Trophoblast cell (in vitro differentiated cells and primary cell): Measurements from ENCODE around the gene AP3D1.

Experiments
- DNase-seq, 2 donors: peaks; one replicate each; pipeline ENCODE4 v3.0.0-alpha.2; 2016
- H2AFZ ChIP-seq: 2 replicates; pipeline ENCODE4 v1.6.1; 2013; ENCODE audit warnings: low read length, moderate library complexity, mild to moderate bottlenecking; ENCODE audit not compliant: insufficient read depth, poor library complexity
- H2AK5ac ChIP-seq: 2 replicates; pipeline ENCODE4 v1.6.1; 2013; ENCODE audit warnings: mild to moderate bottlenecking, low read length
- H2BK120ac ChIP-seq: 2 replicates; pipeline ENCODE4 v1.6.1; 2013; ENCODE audit warnings: low read length, mild to moderate bottlenecking, moderate library complexity; ENCODE audit not compliant: insufficient read depth, poor library complexity
- H2BK12ac ChIP-seq: 2 replicates; pipeline ENCODE4 v1.6.1; 2013; ENCODE audit warnings: mild to moderate bottlenecking, low read length, moderate library complexity
- H2BK5ac ChIP-seq: 2 replicates; pipeline ENCODE4 v1.6.1; 2013; ENCODE audit warnings: low read length, low read depth, moderate library complexity, mild to moderate bottlenecking; ENCODE audit not compliant: poor library complexity
- H3K14ac ChIP-seq: 2 replicates; pipeline ENCODE4 v1.6.1; 2013; ENCODE audit warnings: mild to moderate bottlenecking, low read length
- H3K18ac ChIP-seq: 2 replicates; pipeline ENCODE4 v1.6.1; 2013; ENCODE audit warnings: mild to moderate bottlenecking, low read length
- H3K23ac ChIP-seq: 2 replicates; pipeline ENCODE4 v1.6.1; 2013; ENCODE audit warnings: low read length
- H3K27ac ChIP-seq: 2 replicates; pipeline ENCODE4 v1.5.1; 2013; ENCODE audit warnings: low read depth, mild to moderate bottlenecking, inconsistent platforms, low read length, moderate library complexity
- H3K27me3 ChIP-seq: 2 replicates; pipeline ENCODE4 v1.6.1; 2013; ENCODE audit warnings: inconsistent platforms, mild to moderate bottlenecking, low read length, moderate library complexity; ENCODE audit not compliant: insufficient read depth
- H3K36me3 ChIP-seq, 2 experiments: 1 replicate in 1 of 2; 2 replicates in 1 of 2; pipeline ENCODE4 v1.6.1; 2013; ENCODE audit warnings: low read length in 2 of 2, mild to moderate bottlenecking in 2 of 2, moderate library complexity in 1 of 2; ENCODE audit not compliant: insufficient read depth in 2 of 2, control insufficient read depth in 1 of 2
- H3K4ac ChIP-seq: 2 replicates; pipeline ENCODE4 v1.6.1; 2013; ENCODE audit warnings: low read depth, mild to moderate bottlenecking, low read length, moderate library complexity
- H3K4me1 ChIP-seq, 2 experiments: 1 replicate in 1 of 2; 2 replicates in 1 of 2; pipeline ENCODE4 v1.6.1; 2013; ENCODE audit warnings: low read length in 2 of 2, mild to moderate bottlenecking in 2 of 2, moderate library complexity in 1 of 2; ENCODE audit not compliant: insufficient read depth in 2 of 2, control insufficient read depth in 1 of 2
- H3K4me2 ChIP-seq: 2 replicates; pipeline ENCODE4 v1.6.1; 2013; ENCODE audit warnings: inconsistent platforms, mild to moderate bottlenecking, low read length, moderate library complexity
- H3K4me3 ChIP-seq: 2 replicates; pipeline ENCODE4 v1.5.1; 2013; ENCODE audit warnings: mild to moderate bottlenecking, low read depth, low read length, inconsistent platforms
- H3K79me1 ChIP-seq: one replicate; pipeline ENCODE4 v1.6.1; 2013; ENCODE audit warnings: low read length
- H3K79me2 ChIP-seq: 2 replicates; pipeline ENCODE4 v1.6.1; 2013; ENCODE audit warnings: low read length, mild to moderate bottlenecking; ENCODE audit not compliant: control insufficient read depth, insufficient read depth, poor library complexity
- H3K9ac ChIP-seq: 2 replicates; pipeline ENCODE4 v1.6.1; 2013; ENCODE audit warnings: mild to moderate bottlenecking, low read length
- H3K9me3 ChIP-seq: 2 replicates; pipeline ENCODE4 v1.6.1; 2013; ENCODE audit warnings: low read depth, mild to moderate bottlenecking, control low read depth, inconsistent platforms, low read length; ENCODE audit not compliant: insufficient read depth
- H4K12ac ChIP-seq: 2 replicates; pipeline ENCODE4 v1.6.1; 2013; ENCODE audit warnings: low read depth, mild to moderate bottlenecking, low read length, moderate library complexity
- H4K8ac ChIP-seq: 2 replicates; pipeline ENCODE4 v1.6.1; 2013; ENCODE audit warnings: low read depth, mild to moderate bottlenecking, low read length, moderate library complexity
- H4K91ac ChIP-seq: one replicate; pipeline ENCODE4 v1.6.1; 2013; ENCODE audit warnings: low read depth, mild to moderate bottlenecking, low read length, moderate library complexity
- WGBS: extraction: QIAGEN DNeasy Blood & Tissue Kit; methylation state at CpG from one replicate; pipeline ENCODE4 v1.1.7; 2013; ENCODE audit warnings: missing lambda C conversion rate; ENCODE audit not compliant: insufficient read length, insufficient coverage; ENCODE audit errors: extremely low coverage; 5-methylcytosine and 5-hydroxymethylcytosine counted together

Gene AP3D1

GRCh38 chr19:2111886-2112285, 39.5 kb downstream of the AP3D1 start:
- Histone ChIP-seq H2AFZ (no peak overlapping the region), H3K79me2 (no peaks in the 10 kb centered on the region), H3K4me2 (no peak overlapping the region), H3K4me1 (no peaks in the 10 kb centered on the region), H3K23ac (no peak overlapping the region), H3K18ac (no peak overlapping the region), H3K9me3 (no peaks in the 10 kb centered on the region), H3K36me3 (peaks cover 93 to 97% of the 10 kb centered on the region in 2 experiments), H4K8ac (no peak overlapping the region), H3K14ac (no peak overlapping the region), H4K12ac (no peak overlapping the region), H2AK5ac (no peak overlapping the region), H2BK12ac (no peak overlapping the region), H3K79me1 (no peaks in the 10 kb centered on the region), H3K27ac (no peak overlapping the region), H4K91ac (no peak overlapping the region), H3K4ac (no peak overlapping the region), H2BK5ac (no peak overlapping the region), H3K4me3 (no peak overlapping the region), H3K9ac (no peak overlapping the region), H2BK120ac (no peak overlapping the region), H3K27me3 (no peaks in the 10 kb centered on the region)
- WGBS: no CpG with 5 or more reads among the region's 20 CpGs
- DNase-seq: no peak

GRCh38 chr19:2111425-2111824, 39.9 kb downstream of the AP3D1 start:
- Histone ChIP-seq H3K18ac (no peak overlapping the region), H2BK120ac (no peak overlapping the region), H3K79me1 (no peaks in the 10 kb centered on the region), H3K4me1 (no peaks in the 10 kb centered on the region), H4K91ac (no peak overlapping the region), H3K27ac (no peak overlapping the region), H2BK5ac (no peak overlapping the region), H3K14ac (no peak overlapping the region), H3K4me3 (no peak overlapping the region), H2BK12ac (no peak overlapping the region), H3K4ac (no peak overlapping the region), H2AFZ (no peak overlapping the region), H3K23ac (no peak overlapping the region), H3K36me3 (peaks cover 93 to 96% of the 10 kb centered on the region in 2 experiments), H3K9ac (no peak overlapping the region), H3K27me3 (no peaks in the 10 kb centered on the region), H4K12ac (no peak overlapping the region), H2AK5ac (no peak overlapping the region), H3K79me2 (no peaks in the 10 kb centered on the region), H3K9me3 (peaks cover 2% of the 10 kb centered on the region), H3K4me2 (no peak overlapping the region), H4K8ac (no peak overlapping the region)
- DNase-seq: no peak
- WGBS: no CpG with 5 or more reads among the region's 22 CpGs

- no peaks in the 10 kb centered on the region for H3K27me3 ChIP-seq
- H3K36me3 ChIP-seq: peaks cover 92 to 96% of the 10 kb centered on the region in 2 experiments
- no peak overlapping the region for H4K91ac ChIP-seq
- H3K9me3 ChIP-seq: peaks cover 5% of the 10 kb centered on the region
- no peak overlapping the region for H2BK5ac ChIP-seq
- H3K79me2 ChIP-seq: no peaks in the 10 kb centered on the region
- no peak overlapping the region for H4K8ac ChIP-seq
- no peak overlapping the region for H3K14ac ChIP-seq
- H3K27ac ChIP-seq: no peak overlapping the region
- no peak overlapping the region for H3K18ac ChIP-seq
- H3K9ac ChIP-seq: no peak overlapping the region
- no peak for DNase-seq
- no peaks in the 10 kb centered on the region for H3K79me1 ChIP-seq
- H4K12ac ChIP-seq: no peak overlapping the region
- no peak overlapping the region for H2AFZ ChIP-seq
- no CpG with 5 or more reads among the region's 13 CpGs for WGBS
- no peak overlapping the region for H3K4me3 ChIP-seq
- H2AK5ac ChIP-seq: no peak overlapping the region
- H3K4me1 ChIP-seq: no peaks in the 10 kb centered on the region
- H3K4me2 ChIP-seq: no peak overlapping the region
- no peak overlapping the region for H3K23ac ChIP-seq
- H3K4ac ChIP-seq: no peak overlapping the region
- no peak overlapping the region for H2BK12ac ChIP-seq
- no peak overlapping the region for H2BK120ac ChIP-seq
Observed at GRCh38 chr19:2110822-2111221, 40.5 kb downstream of the AP3D1 start.

- H3K79me2 ChIP-seq: no peaks in the 10 kb centered on the region
- no peak overlapping the region for H3K9ac ChIP-seq
- H3K18ac ChIP-seq: no peak overlapping the region
- H2BK5ac ChIP-seq: no peak overlapping the region
- no peak overlapping the region for H3K4me3 ChIP-seq
- H3K14ac ChIP-seq: no peak overlapping the region
- H4K8ac ChIP-seq: no peak overlapping the region
- WGBS: no CpG with 5 or more reads among the region's 31 CpGs
- H2BK120ac ChIP-seq: no peak overlapping the region
- no peaks in the 10 kb centered on the region for H3K4me1 ChIP-seq
- no peak overlapping the region for H2BK12ac ChIP-seq
- H3K36me3 ChIP-seq: peaks cover 90 to 94% of the 10 kb centered on the region in 2 experiments
- H3K9me3 ChIP-seq: peaks cover 8% of the 10 kb centered on the region
- no peaks in the 10 kb centered on the region for H3K79me1 ChIP-seq
- no peak overlapping the region for H2AFZ ChIP-seq
- no peak overlapping the region for H4K12ac ChIP-seq
- H3K27me3 ChIP-seq: no peaks in the 10 kb centered on the region
- H3K27ac ChIP-seq: no peak overlapping the region
- DNase-seq: no peak
- H3K4ac ChIP-seq: no peak overlapping the region
- no peak overlapping the region for H3K23ac ChIP-seq
- H2AK5ac ChIP-seq: no peak overlapping the region
- no peak overlapping the region for H3K4me2 ChIP-seq
- H4K91ac ChIP-seq: no peak overlapping the region
Observed at GRCh38 chr19:2109046-2109864, 42.1 kb downstream of the AP3D1 start.
